IPS-20b (cell line): ENCODE data around the gene CA6.
"Not testable (repeated sequence)": the region's sequence is repeated elsewhere in the genome, so short reads cannot be mapped to it uniquely, and the experiment has no call there.

Source experiments
- H3K27ac ChIP-seq: one replicate; pipeline ENCODE4 v1.5.1; 2013; ENCODE audit warnings: low read length
- H3K27me3 ChIP-seq: 2 replicates; pipeline ENCODE4 v1.6.1; 2013; ENCODE audit warnings: mild to moderate bottlenecking, low read length, inconsistent platforms; ENCODE audit not compliant: insufficient read depth
- H3K36me3 ChIP-seq: 2 replicates; pipeline ENCODE4 v1.6.1; 2013; ENCODE audit warnings: low read depth, mild to moderate bottlenecking, inconsistent platforms, low read length, moderate library complexity; ENCODE audit not compliant: insufficient read depth
- H3K4me1 ChIP-seq: 2 replicates; pipeline ENCODE4 v1.6.1; 2013; ENCODE audit warnings: mild to moderate bottlenecking, control low read depth, inconsistent platforms, low read length, moderate library complexity; ENCODE audit not compliant: insufficient read depth
- H3K4me3 ChIP-seq: 2 replicates; pipeline ENCODE4 v1.5.1; 2013; ENCODE audit warnings: mild to moderate bottlenecking, low read length, inconsistent platforms
- H3K9ac ChIP-seq: 2 replicates; pipeline ENCODE4 v1.6.1; 2013; ENCODE audit warnings: low read depth, mild to moderate bottlenecking, inconsistent platforms, low read length, moderate library complexity
- H3K9me3 ChIP-seq: 2 replicates; pipeline ENCODE4 v1.6.1; 2013; ENCODE audit warnings: mild to moderate bottlenecking, low read depth, low read length, inconsistent platforms; ENCODE audit not compliant: insufficient read depth

Gene CA6

DNA sequence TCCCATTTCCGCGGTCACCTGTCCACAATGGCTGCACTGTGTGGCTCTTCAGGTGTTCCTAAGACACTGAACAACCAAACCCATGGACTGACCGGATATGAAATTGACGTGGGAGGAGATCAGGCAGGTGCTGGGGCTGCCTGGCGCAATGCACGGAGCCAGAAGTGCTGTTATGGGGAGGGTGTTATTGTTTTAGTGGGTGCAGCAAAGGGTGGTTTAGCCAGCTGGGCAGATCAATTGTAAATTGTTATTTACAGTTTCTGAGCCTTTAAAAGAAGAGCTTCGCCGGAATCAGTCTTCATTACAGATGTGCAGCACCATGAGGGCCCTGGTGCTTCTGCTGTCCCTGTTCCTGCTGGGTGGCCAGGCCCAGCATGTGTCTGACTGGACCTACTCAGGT lies at the start of gene CA6:
CA6 (plus strand) TSS at position 301 of the 400 bp plus-strand sequence; CDS start at position 320, 19 bp downstream.
- Histone ChIP-seq H3K27me3 (no peaks in the 10 kb centered on the region), H3K4me3 (no peak within 1 kb of the TSS), H3K4me1 (peaks cover 21% of the 10 kb centered on the region), H3K9me3 (no peaks in the 10 kb centered on the region), H3K27ac (no peak within 1 kb of the TSS), H3K36me3 (no peaks in the 10 kb centered on the region), H3K9ac (no peak within 1 kb of the TSS)

DNA sequence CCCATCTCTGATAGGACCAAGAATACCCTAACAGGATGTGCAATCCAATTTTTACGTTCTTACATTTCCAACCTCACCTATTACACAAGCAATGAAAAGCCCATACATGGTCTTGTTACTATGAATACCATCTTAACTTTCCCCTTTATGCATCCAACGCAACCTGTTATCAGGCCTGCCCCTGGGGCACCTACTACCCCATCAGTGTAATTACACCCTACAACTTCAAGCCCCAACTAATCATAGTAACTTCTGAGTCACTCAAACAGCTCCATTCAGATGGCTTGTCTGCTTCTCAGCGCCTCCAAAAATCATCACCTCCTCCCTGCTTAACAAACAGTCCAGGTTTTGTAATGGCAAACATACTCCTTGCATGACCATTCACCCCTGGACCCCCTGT lies 48.9 kb upstream of the CA6 start:
- H3K36me3 ChIP-seq, H3K4me3 ChIP-seq, H3K9ac ChIP-seq, H3K27ac ChIP-seq, H3K9me3 ChIP-seq, H3K4me1 ChIP-seq, H3K27me3 ChIP-seq: not testable (repeated sequence)

DNA sequence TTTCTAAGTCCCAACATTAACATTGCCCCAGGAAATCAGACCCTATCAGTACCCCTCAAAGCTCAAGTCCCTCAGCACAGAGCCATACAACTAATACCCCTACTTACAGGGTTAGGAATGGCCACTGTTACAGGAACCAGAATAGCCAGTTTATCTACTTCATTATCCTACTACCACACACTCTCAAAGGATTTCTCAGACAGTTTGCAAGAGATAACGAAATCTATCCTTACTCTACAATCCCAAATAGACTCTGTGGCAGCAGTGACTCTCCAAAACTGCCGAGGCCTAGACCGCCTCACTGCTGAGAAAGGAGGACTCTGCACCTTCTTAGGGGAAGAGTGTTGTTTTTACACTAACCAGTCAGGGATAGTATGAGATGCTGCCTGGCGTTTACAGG lies 48.2 kb upstream of the CA6 start:
- not testable (repeated sequence) for H3K27me3 ChIP-seq, H3K9ac ChIP-seq, H3K9me3 ChIP-seq, H3K4me1 ChIP-seq, H3K4me3 ChIP-seq, H3K36me3 ChIP-seq, H3K27ac ChIP-seq

DNA sequence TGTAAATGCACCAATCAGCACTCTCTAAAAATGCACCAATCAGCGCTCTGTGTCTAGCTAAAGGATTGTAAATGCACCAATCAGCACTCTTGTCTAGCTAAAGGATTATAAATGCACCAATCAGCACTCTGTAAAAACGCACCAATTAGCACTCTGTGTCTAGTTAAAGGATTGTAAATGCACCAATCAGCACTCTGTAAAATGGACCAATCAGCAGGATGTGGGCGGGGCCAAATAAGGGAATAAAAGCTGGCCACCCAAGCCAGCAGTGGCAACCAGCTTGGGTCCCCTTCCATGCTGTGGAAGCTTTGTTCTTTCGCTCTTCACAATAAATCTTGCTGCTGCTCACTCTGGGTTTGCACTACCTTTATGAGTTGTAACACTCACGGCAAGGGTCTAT lies 47.2 kb upstream of the CA6 start:
- H3K36me3 ChIP-seq, H3K4me3 ChIP-seq, H3K27me3 ChIP-seq, H3K27ac ChIP-seq, H3K9ac ChIP-seq, H3K9me3 ChIP-seq, H3K4me1 ChIP-seq: not testable (repeated sequence)

DNA sequence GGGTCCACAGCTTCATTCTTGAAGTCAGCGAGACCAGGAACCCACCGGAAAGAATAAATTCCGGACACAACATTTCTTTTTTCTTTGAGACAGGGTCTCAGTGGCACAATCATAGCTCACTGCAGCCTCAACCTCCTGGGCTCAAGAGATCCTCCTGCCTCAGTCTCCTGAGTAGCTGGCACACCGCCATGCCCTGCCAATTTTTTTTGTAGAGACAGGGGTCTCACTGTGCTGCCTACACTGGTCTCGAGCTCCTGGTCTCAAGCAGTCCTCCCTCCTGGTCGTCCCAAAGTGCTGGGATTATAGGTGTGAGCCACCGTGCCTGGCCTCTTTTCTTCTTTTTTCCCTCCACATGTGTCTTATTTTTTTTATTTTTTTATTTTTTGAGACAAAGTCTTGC lies 46.6 kb upstream of the CA6 start:
- no peaks in the 10 kb centered on the region for H3K36me3 ChIP-seq
- H3K27ac ChIP-seq: no peak overlapping the region
- H3K4me1 ChIP-seq: no peaks in the 10 kb centered on the region; the same call in 1 of the 2 replicates
- H3K27me3 ChIP-seq: no peaks in the 10 kb centered on the region
- H3K4me3 ChIP-seq: no peak overlapping the region
- H3K9ac ChIP-seq: no peak overlapping the region
- no peaks in the 10 kb centered on the region for H3K9me3 ChIP-seq

DNA sequence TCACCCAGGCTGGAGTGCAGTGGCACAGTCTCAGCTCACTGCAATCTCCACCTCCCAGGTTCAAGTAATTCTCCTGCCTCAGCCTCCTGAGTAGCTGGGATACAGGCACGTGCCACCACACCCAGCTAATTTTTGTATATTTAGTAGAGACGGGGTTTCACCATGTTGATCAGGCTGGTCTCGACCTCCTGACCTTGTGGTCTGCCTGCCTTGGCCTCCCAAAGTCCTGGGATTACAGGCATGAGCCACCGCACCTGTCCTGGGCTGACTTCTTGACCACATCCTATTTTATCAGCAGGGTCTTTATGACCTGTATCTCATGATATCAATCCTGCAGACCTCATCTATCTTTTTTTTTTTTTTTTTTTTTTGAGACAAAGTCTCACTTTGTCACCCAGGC lies 45.0 kb upstream of the CA6 start:
- H3K4me1 ChIP-seq, H3K27ac ChIP-seq, H3K27me3 ChIP-seq, H3K36me3 ChIP-seq, H3K4me3 ChIP-seq, H3K9me3 ChIP-seq, H3K9ac ChIP-seq: not testable (repeated sequence)

DNA sequence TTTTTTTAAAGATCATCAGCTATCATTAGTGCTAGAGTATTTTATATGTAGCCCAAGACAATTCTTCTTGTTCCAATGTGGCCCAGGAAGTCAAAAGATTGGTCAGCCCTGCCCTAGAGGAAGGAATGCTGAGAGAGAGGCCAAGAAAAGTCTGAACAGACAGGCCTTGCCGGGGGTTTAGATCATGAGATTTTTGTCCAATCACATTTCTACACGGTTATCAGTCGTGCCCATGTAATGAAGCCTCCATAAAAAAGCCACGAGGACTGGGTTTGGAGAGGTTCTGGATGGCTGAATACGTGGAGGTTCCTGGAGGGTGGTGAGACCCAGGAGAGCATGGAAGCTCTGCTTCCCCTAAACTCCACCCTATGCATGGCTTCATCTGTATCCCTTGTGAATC lies 42.9 kb upstream of the CA6 start:
- Histone ChIP-seq H3K4me3 (no peak overlapping the region), H3K9ac (no peak overlapping the region), H3K4me1 (no peaks in the 10 kb centered on the region; the same call in 1 of the 2 replicates), H3K36me3 (no peaks in the 10 kb centered on the region), H3K9me3 (no peaks in the 10 kb centered on the region), H3K27ac (no peak overlapping the region), H3K27me3 (no peaks in the 10 kb centered on the region)

DNA sequence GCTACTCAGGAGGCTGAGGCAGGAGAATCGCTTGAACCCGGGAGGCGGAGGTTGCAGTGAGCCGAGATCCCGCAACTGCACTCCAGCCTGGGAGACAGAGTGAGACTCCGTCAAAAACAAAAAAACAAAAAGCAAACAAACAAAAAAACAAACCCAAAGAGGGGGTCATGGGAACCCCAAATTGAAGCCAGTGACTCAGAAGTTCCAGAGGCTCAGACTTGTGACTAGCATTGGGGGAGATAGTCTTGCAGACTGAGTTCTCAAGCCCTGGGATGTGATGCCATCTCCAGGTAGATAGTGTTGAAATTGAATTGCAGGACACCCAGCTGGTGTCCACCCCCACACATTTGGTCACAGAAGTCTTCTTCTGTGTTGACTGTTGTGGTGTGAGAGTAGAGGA lies 42.3 kb upstream of the CA6 start:
- Histone ChIP-seq H3K27ac (no peak overlapping the region), H3K4me1 (no peaks in the 10 kb centered on the region; the same call in 1 of the 2 replicates), H3K9me3 (no peaks in the 10 kb centered on the region), H3K36me3 (no peaks in the 10 kb centered on the region), H3K4me3 (no peak overlapping the region), H3K27me3 (no peaks in the 10 kb centered on the region), H3K9ac (no peak overlapping the region)

DNA sequence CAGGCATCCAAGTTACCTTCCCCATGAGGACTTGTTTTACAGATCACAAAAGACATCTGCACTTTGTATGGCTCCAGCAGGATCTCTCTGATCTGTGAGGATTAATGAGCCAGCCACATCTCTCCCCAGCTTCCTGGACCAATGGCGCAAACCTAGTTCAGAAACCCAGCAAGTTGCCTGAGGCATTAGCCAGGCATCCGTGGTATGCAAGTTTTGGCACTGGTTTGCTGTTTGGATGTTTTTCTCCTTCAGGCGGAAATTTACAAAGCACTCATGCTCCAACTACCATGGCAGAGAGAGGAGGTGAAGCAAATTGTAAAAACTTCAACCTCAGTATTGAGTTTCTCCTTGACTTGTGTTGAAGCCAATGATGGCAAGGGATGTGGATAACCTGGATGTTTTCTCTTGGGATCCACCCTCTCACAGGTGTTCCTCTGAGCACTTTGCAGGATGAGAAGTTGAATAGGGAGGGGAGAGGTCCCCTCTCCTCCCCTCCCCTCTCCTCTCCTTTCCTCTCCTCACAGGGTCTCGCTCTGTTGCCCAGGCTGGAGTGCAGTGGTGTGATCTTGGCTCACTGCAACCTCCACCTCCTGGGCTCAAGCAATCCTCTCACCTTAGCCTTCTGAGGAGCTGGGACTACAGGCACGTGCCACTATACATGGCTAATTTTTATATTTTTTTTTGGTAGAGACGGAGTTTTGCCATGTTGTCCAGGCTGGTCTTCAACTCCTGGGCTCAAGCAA lies 41.6 kb upstream of the CA6 start:
- H3K4me1 ChIP-seq: no peaks in the 10 kb centered on the region; the same call in 1 of the 2 replicates
- no peaks in the 10 kb centered on the region for H3K36me3 ChIP-seq
- H3K27me3 ChIP-seq: no peaks in the 10 kb centered on the region
- no peak overlapping the region for H3K27ac ChIP-seq
- no peak overlapping the region for H3K9ac ChIP-seq
- no peak overlapping the region for H3K4me3 ChIP-seq
- no peaks in the 10 kb centered on the region for H3K9me3 ChIP-seq

DNA sequence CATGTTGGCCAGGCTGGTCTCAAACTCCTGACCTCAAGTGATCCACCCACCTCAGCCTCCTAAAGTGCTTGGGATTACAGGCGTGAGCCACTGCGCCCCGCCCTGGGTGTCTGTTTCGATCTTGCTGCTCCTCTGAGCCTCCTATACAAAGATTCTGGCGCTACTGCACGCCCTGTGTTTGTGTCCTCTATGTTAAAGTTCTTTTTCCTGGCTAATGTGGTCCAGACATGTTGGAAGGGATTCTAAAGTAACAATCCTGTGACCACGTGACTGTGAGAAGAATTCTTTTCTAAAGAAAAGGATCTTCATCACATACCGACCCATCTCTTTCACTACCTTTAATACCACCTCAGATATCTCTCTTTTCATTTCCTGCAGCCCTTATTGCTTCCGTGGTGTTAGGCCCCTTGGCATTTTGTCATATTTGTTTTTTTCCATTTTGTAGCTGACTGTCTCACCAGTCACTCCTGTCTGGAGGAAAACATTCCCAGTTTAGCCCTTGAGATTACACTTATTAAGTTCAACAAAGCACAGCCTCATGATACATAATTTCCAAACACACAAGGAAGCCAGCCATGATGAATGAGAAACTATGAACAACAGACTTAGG lies 40.0 kb upstream of the CA6 start:
- H3K9ac ChIP-seq: no peak overlapping the region
- H3K4me1 ChIP-seq: no peaks in the 10 kb centered on the region; the same call in 1 of the 2 replicates
- no peak overlapping the region for H3K4me3 ChIP-seq
- H3K36me3 ChIP-seq: no peaks in the 10 kb centered on the region
- no peak overlapping the region for H3K27ac ChIP-seq
- H3K27me3 ChIP-seq: no peaks in the 10 kb centered on the region
- H3K9me3 ChIP-seq: no peaks in the 10 kb centered on the region

DNA sequence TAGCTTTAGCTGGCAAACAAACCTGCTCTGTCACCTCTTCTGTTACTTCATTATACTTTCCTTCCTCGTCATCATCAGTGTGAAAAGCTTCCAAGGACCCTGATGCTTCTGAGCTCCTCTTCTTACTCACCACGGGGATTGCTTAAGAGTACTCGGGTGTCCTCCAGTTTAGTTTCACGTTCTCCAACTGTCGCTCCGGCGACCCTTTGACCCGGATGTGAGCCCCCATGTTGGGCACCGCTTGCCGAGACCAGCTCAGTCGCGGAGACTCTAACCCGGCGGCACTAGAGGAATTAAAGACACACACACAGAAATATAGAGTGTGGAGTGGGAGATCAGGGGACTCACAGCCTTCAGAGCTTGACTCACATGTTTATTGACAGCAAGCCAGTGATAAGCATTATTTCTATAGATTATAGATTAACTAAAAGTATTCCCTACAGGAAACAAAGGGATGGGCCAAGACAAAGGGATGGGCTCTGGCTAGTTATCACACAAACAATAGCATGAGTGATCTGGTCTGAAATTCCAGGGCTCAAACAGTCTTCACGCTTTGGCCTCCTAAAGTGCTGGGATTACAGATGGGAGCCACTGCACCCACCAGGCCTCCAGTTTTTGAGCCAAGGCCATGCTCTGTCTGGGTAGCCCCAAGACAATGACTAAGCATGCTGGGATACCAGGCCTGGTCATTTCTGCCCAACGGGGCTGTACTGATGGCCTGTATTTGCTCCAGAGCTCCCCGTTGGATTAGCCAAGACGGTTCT lies 37.1 kb upstream of the CA6 start:
- H3K9me3 ChIP-seq: peaks cover 6% of the 10 kb centered on the region; the same call in 1 of the 2 replicates
- no peak overlapping the region for H3K9ac ChIP-seq
- no peak overlapping the region for H3K4me3 ChIP-seq
- H3K4me1 ChIP-seq: peaks cover 4% of the 10 kb centered on the region; the same call in 1 of the 2 replicates
- H3K27me3 ChIP-seq: no peaks in the 10 kb centered on the region
- H3K27ac ChIP-seq: no peak overlapping the region
- H3K36me3 ChIP-seq: no peaks in the 10 kb centered on the region

DNA sequence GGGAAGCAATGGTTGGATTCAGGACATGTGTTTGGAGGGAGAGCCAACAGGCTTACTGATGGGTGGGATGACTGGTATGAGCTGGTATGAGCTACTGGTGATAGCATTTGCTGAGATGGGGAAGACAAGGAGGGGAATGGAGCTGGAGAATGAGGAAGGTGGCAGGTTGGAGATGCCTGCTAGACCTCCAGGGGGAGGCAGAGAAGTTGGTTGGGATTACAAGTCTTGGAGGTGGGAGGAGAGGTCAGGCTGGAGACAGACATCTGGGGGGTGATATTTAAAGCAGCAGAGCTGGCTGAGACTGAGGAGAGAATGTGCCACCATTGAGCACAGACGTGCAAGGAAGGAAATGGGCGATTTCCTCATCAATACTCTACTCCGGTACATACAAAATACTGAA lies 35.3 kb upstream of the CA6 start:
- H3K4me3 ChIP-seq: no peak overlapping the region
- peaks cover 6% of the 10 kb centered on the region; the same call in 1 of the 2 replicates for H3K9me3 ChIP-seq
- H3K9ac ChIP-seq: no peak overlapping the region
- peaks cover 14% of the 10 kb centered on the region for H3K4me1 ChIP-seq
- H3K27me3 ChIP-seq: no peaks in the 10 kb centered on the region
- H3K27ac ChIP-seq: no peak overlapping the region
- no peaks in the 10 kb centered on the region for H3K36me3 ChIP-seq
